SK-N-SH treated with all-trans-retinoic acid at 6 μM for 48 hours (cell line): Measurements from ENCODE around the gene FAM20C.

Source experiments
- ARNTL ChIP-seq: fragments of 450-650 bp; formaldehyde crosslinking; IDR thresholded peaks from 2 replicates; pipeline ENCODE4 v1.5.0; 2020; ENCODE audit warnings: low read depth, mild to moderate bottlenecking, moderate library complexity, borderline replicate concordance
- BACH2 ChIP-seq: fragments of 250-450 bp; sonication (Bioruptor Pico); IDR thresholded peaks from 2 replicates; pipeline ENCODE4 v1.9.0; 2021; ENCODE audit warnings: mild to moderate bottlenecking, borderline replicate concordance
- CREB5 ChIP-seq: fragments of 250-450 bp; sonication (Bioruptor Pico); IDR thresholded peaks from 2 replicates; pipeline ENCODE4 v1.5.1; 2020; ENCODE audit warnings: low read depth, mild to moderate bottlenecking, moderate library complexity
- PATZ1 ChIP-seq: fragments of 250-450 bp; sonication (Bioruptor Pico); IDR thresholded peaks from 2 replicates; pipeline ENCODE4 v1.8.0; 2020; ENCODE audit warnings: mild to moderate bottlenecking, moderate library complexity, borderline replicate concordance
- POU6F1 ChIP-seq: fragments of 250-450 bp; sonication (Bioruptor Pico); IDR thresholded peaks from 2 replicates; pipeline ENCODE4 v1.8.0; 2021; ENCODE audit warnings: low read depth, mild to moderate bottlenecking, moderate library complexity, borderline replicate concordance
- RARB ChIP-seq: fragments of 250-450 bp; sonication (Bioruptor Pico); IDR thresholded peaks from 2 replicates; pipeline ENCODE4 v1.8.0; 2021; ENCODE audit warnings: mild to moderate bottlenecking, moderate library complexity
- TCF4 ChIP-seq: fragments of 250-450 bp; sonication (Bioruptor Pico); IDR thresholded peaks from 2 replicates; pipeline ENCODE4 v1.8.0; 2021; ENCODE audit warnings: mild to moderate bottlenecking, moderate library complexity, borderline replicate concordance
- TSHZ2 ChIP-seq: fragments of 250-450 bp; sonication (Bioruptor Pico); IDR thresholded peaks from 2 replicates; pipeline ENCODE4 v1.5.0; 2020; ENCODE audit warnings: mild to moderate bottlenecking, moderate library complexity
- ZFP3 ChIP-seq: fragments of 250-450 bp; sonication (Bioruptor Pico); IDR thresholded peaks from 2 replicates; pipeline ENCODE4 v1.5.0; 2020; ENCODE audit warnings: mild to moderate bottlenecking, moderate library complexity
- ZFP30 ChIP-seq: fragments of 450-650 bp; formaldehyde crosslinking; IDR thresholded peaks from 2 replicates; pipeline ENCODE4 v1.5.0; 2022; ENCODE audit warnings: mild to moderate bottlenecking, moderate library complexity
- ZNF565 ChIP-seq: fragments of 450-650 bp; formaldehyde crosslinking; conservative IDR thresholded peaks from 2 replicates; pipeline ENCODE4 v1.5.0; 2020; ENCODE audit warnings: low read depth, mild to moderate bottlenecking, moderate library complexity
- ZNF8 ChIP-seq: fragments of 450-650 bp; formaldehyde crosslinking; IDR thresholded peaks from 2 replicates; pipeline ENCODE4 v1.5.0; 2020; ENCODE audit warnings: mild to moderate bottlenecking, moderate library complexity

- no peak for TF ChIP-seq CREB5 (CRISPR knock-in tag)
- TF ChIP-seq RARB (CRISPR knock-in tag), result no peak
- TF ChIP-seq TSHZ2, result no peak
- TF ChIP-seq ARNTL (CRISPR knock-in tag), result no peak
- TF ChIP-seq TCF4 (CRISPR knock-in tag), result no peak
- no peak for TF ChIP-seq ZNF565 (CRISPR knock-in tag)
- TF ChIP-seq ZNF8, result no peak
- TF ChIP-seq PATZ1 (CRISPR knock-in tag), result no peak
- TF ChIP-seq ZFP30, result no peak
- TF ChIP-seq BACH2 (CRISPR knock-in tag), result no peak
- no peak for TF ChIP-seq POU6F1
- no peak for TF ChIP-seq ZFP3
Observed at GRCh38 chr7:226281-226895, 34.0 kb downstream of the FAM20C start.
